Neuronal stem cell (in vitro differentiated cells): Measurements from ENCODE around the gene ADRA1B.
A peak's percentile ranks its signal among the peaks of the same experiment; 100 is the strongest.

Experiments
- DNase-seq: peaks from one replicate; pipeline ENCODE4 v3.0.0-alpha.2; 2013; ENCODE audit warnings: low spot score
- H2AFZ ChIP-seq: one replicate; pipeline ENCODE4 v1.6.1; 2013; ENCODE audit warnings: mild to moderate bottlenecking, low read length, inconsistent platforms
- H2AK5ac ChIP-seq: 2 replicates; pipeline ENCODE4 v1.6.1; 2013; ENCODE audit warnings: low read depth, mild to moderate bottlenecking, inconsistent platforms, low read length, moderate library complexity, mixed read lengths
- H2BK120ac ChIP-seq: 2 replicates; pipeline ENCODE4 v1.6.1; 2013; ENCODE audit warnings: low read depth, mild to moderate bottlenecking, inconsistent platforms, low read length, moderate library complexity, mixed read lengths
- H2BK12ac ChIP-seq: one replicate; pipeline ENCODE4 v1.6.1; 2013; ENCODE audit warnings: low read length, inconsistent platforms
- H2BK15ac ChIP-seq: 2 replicates; pipeline ENCODE4 v1.6.1; 2013; ENCODE audit warnings: mild to moderate bottlenecking, low read length, inconsistent platforms, mixed read lengths
- H2BK5ac ChIP-seq: one replicate; pipeline ENCODE4 v1.6.1; 2013; ENCODE audit warnings: inconsistent platforms, mild to moderate bottlenecking, low read length, moderate library complexity
- H3K14ac ChIP-seq: one replicate; pipeline ENCODE4 v1.6.1; 2013; ENCODE audit warnings: low read length, inconsistent platforms
- H3K18ac ChIP-seq: 2 replicates; pipeline ENCODE4 v1.6.1; 2013; ENCODE audit warnings: low read length, inconsistent platforms
- H3K23ac ChIP-seq: 2 replicates; pipeline ENCODE4 v1.6.1; 2013; ENCODE audit warnings: low read depth, mild to moderate bottlenecking, mixed read lengths, low read length, inconsistent platforms; ENCODE audit not compliant: poor library complexity
- H3K27ac ChIP-seq: replicated peaks from 3 replicates; pipeline ENCODE4 v1.5.1; 2013; ENCODE audit warnings: low read length, inconsistent platforms
- H3K27me3 ChIP-seq, 3 experiments: 2 replicates each; pipeline ENCODE4 v1.6.1; 2013; ENCODE audit warnings: low read length in 3 of 3, mild to moderate bottlenecking in 2 of 3, inconsistent platforms in 1 of 3, low read depth in 1 of 3, mixed read lengths in 1 of 3, moderate library complexity in 1 of 3; ENCODE audit not compliant: control insufficient read depth in 3 of 3, insufficient read depth in 3 of 3
- H3K36me3 ChIP-seq, 2 donors: replicated peaks in 1 of 2; 2 replicates each; pipeline ENCODE4 v1.6.1; 2013; ENCODE audit warnings: low read length in 2 of 2; ENCODE audit not compliant: control insufficient read depth in 2 of 2, insufficient read depth in 2 of 2
- H3K4ac ChIP-seq: 2 replicates; pipeline ENCODE4 v1.6.1; 2013; ENCODE audit warnings: inconsistent platforms, mild to moderate bottlenecking, low read length, moderate library complexity
- H3K4me1 ChIP-seq, 2 donors: 1 replicate in 1 of 2; 2 replicates in 1 of 2; pipeline ENCODE4 v1.6.1; 2013; ENCODE audit warnings: low read length in 2 of 2, low read depth in 1 of 2; ENCODE audit not compliant: control insufficient read depth in 2 of 2, insufficient read depth in 1 of 2
- H3K4me2 ChIP-seq: one replicate; pipeline ENCODE4 v1.6.1; 2013; ENCODE audit warnings: mild to moderate bottlenecking, low read length, inconsistent platforms; ENCODE audit not compliant: insufficient read depth, poor library complexity, severe bottlenecking
- H3K4me3 ChIP-seq, 2 donors: 2 replicates each; pipeline ENCODE4 v1.5.1; 2013; ENCODE audit warnings: low read length in 2 of 2, mild to moderate bottlenecking in 2 of 2, inconsistent platforms in 1 of 2, moderate library complexity in 1 of 2
- H3K79me1 ChIP-seq: one replicate; pipeline ENCODE4 v1.6.1; 2013; ENCODE audit warnings: low read depth, mild to moderate bottlenecking, inconsistent platforms, low read length, moderate library complexity
- H3K9ac ChIP-seq: one replicate; pipeline ENCODE4 v1.6.1; 2013; ENCODE audit warnings: mild to moderate bottlenecking, low read depth, low read length, inconsistent platforms; ENCODE audit not compliant: poor library complexity
- H3K9me3 ChIP-seq, 2 donors: replicated peaks in 1 of 2; 2 replicates each; pipeline versions ENCODE3 to v1.6.1; 2013; ENCODE audit warnings: low read length in 2 of 2, mild to moderate bottlenecking in 2 of 2, inconsistent platforms in 1 of 2, low read depth in 1 of 2, mixed read lengths in 1 of 2, moderate library complexity in 1 of 2; ENCODE audit not compliant: control insufficient read depth in 2 of 2, insufficient read depth in 1 of 2
- H4K8ac ChIP-seq: one replicate; pipeline ENCODE4 v1.6.1; 2013; ENCODE audit warnings: low read depth, mild to moderate bottlenecking, inconsistent platforms, low read length, moderate library complexity
- H4K91ac ChIP-seq: one replicate; pipeline ENCODE4 v1.6.1; 2013; ENCODE audit warnings: low read length, low read depth, mild to moderate bottlenecking, inconsistent platforms; ENCODE audit not compliant: poor library complexity
- WGBS, 2 donors: extraction: QIAGEN DNeasy Blood & Tissue Kit; methylation state at CpG; one replicate each; pipeline ENCODE4 v1.1.7; 2013; ENCODE audit warnings: missing lambda C conversion rate in 2 of 2, mixed read lengths in 1 of 2; ENCODE audit not compliant: insufficient read length in 2 of 2, insufficient replicate concordance in 1 of 2; ENCODE audit errors: extremely low coverage in 2 of 2; 5-methylcytosine and 5-hydroxymethylcytosine counted together

Gene ADRA1B

DNA sequence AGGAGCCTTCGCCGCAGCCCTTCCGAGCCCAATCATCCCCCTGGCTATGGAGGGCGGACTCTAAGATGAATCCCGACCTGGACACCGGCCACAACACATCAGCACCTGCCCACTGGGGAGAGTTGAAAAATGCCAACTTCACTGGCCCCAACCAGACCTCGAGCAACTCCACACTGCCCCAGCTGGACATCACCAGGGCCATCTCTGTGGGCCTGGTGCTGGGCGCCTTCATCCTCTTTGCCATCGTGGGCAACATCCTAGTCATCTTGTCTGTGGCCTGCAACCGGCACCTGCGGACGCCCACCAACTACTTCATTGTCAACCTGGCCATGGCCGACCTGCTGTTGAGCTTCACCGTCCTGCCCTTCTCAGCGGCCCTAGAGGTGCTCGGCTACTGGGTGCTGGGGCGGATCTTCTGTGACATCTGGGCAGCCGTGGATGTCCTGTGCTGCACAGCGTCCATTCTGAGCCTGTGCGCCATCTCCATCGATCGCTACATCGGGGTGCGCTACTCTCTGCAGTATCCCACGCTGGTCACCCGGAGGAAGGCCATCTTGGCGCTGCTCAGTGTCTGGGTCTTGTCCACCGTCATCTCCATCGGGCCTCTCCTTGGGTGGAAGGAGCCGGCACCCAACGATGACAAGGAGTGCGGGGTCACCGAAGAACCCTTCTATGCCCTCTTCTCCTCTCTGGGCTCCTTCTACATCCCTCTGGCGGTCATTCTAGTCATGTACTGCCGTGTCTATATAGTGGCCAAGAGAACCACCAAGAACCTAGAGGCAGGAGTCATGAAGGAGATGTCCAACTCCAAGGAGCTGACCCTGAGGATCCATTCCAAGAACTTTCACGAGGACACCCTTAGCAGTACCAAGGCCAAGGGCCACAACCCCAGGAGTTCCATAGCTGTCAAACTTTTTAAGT, 819 bp downstream of the ADRA1B start:
- Histone ChIP-seq H3K9me3 (peaks cover 0 to 2% of the 10 kb centered on the region in 2 donors), H3K9ac (peak overlapping the region; percentile 24), H3K79me1 (no peaks in the 10 kb centered on the region), H2BK5ac (no peak overlapping the region), H2BK12ac (no peak overlapping the region), H4K8ac (no peak overlapping the region), H2BK15ac (peak overlapping the region; percentile 32), H3K36me3 (no peaks in the 10 kb centered on the region), H4K91ac (no peak overlapping the region), H3K27me3 (peaks cover 0 to 85% (median 22%) of the 10 kb centered on the region in 3 experiments), H3K27ac (no peak overlapping the region), H3K4me1 (peaks cover 0 to 3% of the 10 kb centered on the region in 2 donors), H3K4me2 (peak overlapping the region; percentile 75), H3K23ac (peak overlapping the region; percentile 31), H2BK120ac (no peak overlapping the region), H2AK5ac (no peak overlapping the region), H2AFZ (peak overlapping the region; percentile 89), H3K4ac (no peak overlapping the region), H3K4me3 (peak overlapping the region in 1 of 2 donors; percentile 68), H3K14ac (no peak overlapping the region), H3K18ac (peak overlapping the region; percentile 50)
- no CpG with 5 or more reads among the region's 36 CpGs for WGBS, 2 donors
- DNase-seq: no peak

DNA sequence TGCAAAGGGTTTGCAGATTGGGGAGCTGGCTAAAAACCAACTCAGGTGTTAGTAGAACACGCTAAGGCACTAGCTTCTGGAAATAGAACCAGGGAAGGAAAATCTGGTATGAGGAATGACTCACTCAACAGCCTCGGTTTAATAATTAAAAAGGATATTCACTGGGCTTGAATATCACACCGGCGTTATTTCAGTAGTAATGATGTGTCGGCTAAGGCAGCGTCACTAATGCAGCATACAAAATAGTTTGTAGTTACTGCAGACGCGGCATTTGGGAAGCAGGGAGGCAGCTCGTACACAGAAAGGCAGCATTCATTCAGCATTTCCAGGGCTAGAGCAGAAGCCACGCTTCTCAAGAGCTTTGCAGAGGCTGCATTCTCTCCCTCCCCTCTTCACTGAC, 1.7 kb downstream of the ADRA1B start:
- peaks cover 0 to 84% (median 22%) of the 10 kb centered on the region in 3 experiments for H3K27me3 ChIP-seq
- no peak for DNase-seq
- no peak overlapping the region for H3K18ac ChIP-seq
- H3K4me3 ChIP-seq: no peak overlapping the region
- peaks cover 0 to 3% of the 10 kb centered on the region in 2 donors for H3K4me1 ChIP-seq
- H4K8ac ChIP-seq: no peak overlapping the region
- H3K4ac ChIP-seq: no peak overlapping the region
- no peak overlapping the region for H3K9ac ChIP-seq
- peaks cover 0 to 2% of the 10 kb centered on the region in 2 donors for H3K9me3 ChIP-seq
- no peak overlapping the region for H3K14ac ChIP-seq
- no peak overlapping the region for H2AFZ ChIP-seq
- WGBS, 2 donors: no CpG with 5 or more reads among the region's 10 CpGs
- H3K4me2 ChIP-seq: no peak overlapping the region
- H2BK120ac ChIP-seq: no peak overlapping the region
- H3K27ac ChIP-seq: no peak overlapping the region
- no peak overlapping the region for H2BK15ac ChIP-seq
- no peaks in the 10 kb centered on the region for H3K79me1 ChIP-seq
- no peaks in the 10 kb centered on the region for H3K36me3 ChIP-seq
- no peak overlapping the region for H2BK12ac ChIP-seq
- no peak overlapping the region for H2BK5ac ChIP-seq
- H3K23ac ChIP-seq: no peak overlapping the region
- no peak overlapping the region for H4K91ac ChIP-seq
- H2AK5ac ChIP-seq: no peak overlapping the region

GRCh38 chr5:159921721-159922120, 5.4 kb downstream of the ADRA1B start:
- no peak overlapping the region for H3K4me2 ChIP-seq
- no peak overlapping the region for H3K4ac ChIP-seq
- no peaks in the 10 kb centered on the region for H3K4me1 ChIP-seq
- H4K91ac ChIP-seq: no peak overlapping the region
- no peak overlapping the region for H3K9ac ChIP-seq
- H2AK5ac ChIP-seq: no peak overlapping the region
- H2AFZ ChIP-seq: no peak overlapping the region
- no peak overlapping the region for H4K8ac ChIP-seq
- no peak overlapping the region for H2BK5ac ChIP-seq
- H2BK120ac ChIP-seq: no peak overlapping the region
- no peak overlapping the region for H3K18ac ChIP-seq
- peaks cover 0 to 59% (median 7%) of the 10 kb centered on the region in 3 experiments for H3K27me3 ChIP-seq
- no peak overlapping the region for H3K4me3 ChIP-seq
- no peaks in the 10 kb centered on the region for H3K36me3 ChIP-seq
- H3K23ac ChIP-seq: no peak overlapping the region
- H3K9me3 ChIP-seq: peaks cover 0 to 2% of the 10 kb centered on the region in 2 donors
- no CpG with 5 or more reads among the region's 3 CpGs for WGBS, 2 donors
- DNase-seq: no peak
- no peak overlapping the region for H3K14ac ChIP-seq
- H2BK12ac ChIP-seq: no peak overlapping the region
- no peaks in the 10 kb centered on the region for H3K79me1 ChIP-seq
- no peak overlapping the region for H2BK15ac ChIP-seq
- H3K27ac ChIP-seq: no peak overlapping the region

- Histone ChIP-seq H2BK120ac (no peak overlapping the region), H3K18ac (no peak overlapping the region), H2BK5ac (no peak overlapping the region), H2AFZ (no peak overlapping the region), H3K14ac (no peak overlapping the region), H2BK12ac (no peak overlapping the region), H3K79me1 (no peaks in the 10 kb centered on the region), H3K4ac (no peak overlapping the region), H3K9me3 (peaks cover 0 to 2% of the 10 kb centered on the region in 2 donors), H3K36me3 (no peaks in the 10 kb centered on the region), H3K23ac (no peak overlapping the region), H3K27me3 (peaks cover 0 to 48% (median 0%) of the 10 kb centered on the region in 3 experiments), H2AK5ac (no peak overlapping the region), H3K4me2 (no peak overlapping the region), H3K4me3 (no peak overlapping the region), H3K4me1 (no peaks in the 10 kb centered on the region), H2BK15ac (no peak overlapping the region), H4K91ac (no peak overlapping the region), H3K27ac (no peak overlapping the region), H3K9ac (no peak overlapping the region), H4K8ac (no peak overlapping the region)
- WGBS, 2 donors: no CpG with 5 or more reads among the region's 7 CpGs
- no peak for DNase-seq
Measured at GRCh38 chr5:159923008-159923407, 6.7 kb downstream of the ADRA1B start.
